Upper lobe of right lung (tissue), 1 donor: Measurements from ENCODE around the gene MIA. TPM values are rescaled to one million over a fixed set of nuclear protein-coding genes. Genes with fewer than 3 reads are reported as not detected.
A peak's percentile ranks its signal among the peaks of the same experiment; 100 is the strongest.

Experiments used
- ATAC-seq: fragments of 200-7000 bp; cut with Tn5 transposase; one replicate; pipeline ENCODE4 v1.9.1; 2020; ENCODE audit warnings: mild to moderate bottlenecking, moderate library complexity
- DNase-seq: peaks from one replicate; pipeline ENCODE4 v3.0.0-alpha.2; 2020
- H3K27ac ChIP-seq: fragments of 200-600 bp; one replicate; pipeline ENCODE4 v1.8.0; 2022
- H3K27me3 ChIP-seq: fragments of 200-600 bp; one replicate; pipeline ENCODE4 v1.8.0; 2022; ENCODE audit warnings: mild to moderate bottlenecking
- H3K36me3 ChIP-seq: fragments of 200-600 bp; one replicate; pipeline ENCODE4 v1.8.0; 2022
- H3K4me1 ChIP-seq: fragments of 200-600 bp; one replicate; pipeline ENCODE4 v1.8.0; 2022
- H3K4me3 ChIP-seq: fragments of 200-600 bp; one replicate; pipeline ENCODE4 v1.8.0; 2022; ENCODE audit warnings: mild to moderate bottlenecking
- H3K9me3 ChIP-seq: fragments of 200-600 bp; one replicate; pipeline ENCODE4 v1.8.0; 2022
- CTCF ChIP-seq: fragments of 200-600 bp; IDR thresholded peaks from one replicate; pipeline ENCODE4 v1.8.0; 2022; ENCODE audit warnings: antibody characterized with exemption
- intact Hi-C: fragments of 100-400 bp; cut with DNase I; formaldehyde crosslinking; loops from one replicate; pipeline ENCODE4 v1.11.0; 2022
- total RNA-seq: library from RNA; stranded (reverse); fragmentation: NEBNext Ultra II Directional; extraction: Animal tissue kit (Norgen Biotek cat#: 25700); gene quantifications from one replicate; pipeline ENCODE4 v1.2.1, GENCODE V29; 2021
- donor health status: DM: no; HTN: yes; CAD: no; lungs with severe emphysema.

The MIA gene
- total RNA-seq, 1 donor from 2014 or later, result not detected

GRCh38 chr19:40754611-40755247, 20.6 kb upstream of the MIA start:
- DNase-seq (no peak), ATAC-seq (no peak)
- Histone ChIP-seq H3K27me3 (no peaks in the 10 kb centered on the region), H3K4me1 (peaks cover 48% of the 10 kb centered on the region), H3K4me3 (peak overlapping the region; percentile 32), H3K27ac (peak overlapping the region; percentile 65), H3K9me3 (no peaks in the 10 kb centered on the region), H3K36me3 (peaks cover 45% of the 10 kb centered on the region)
- intact Hi-C loops, result no loop called here
- no peak for TF ChIP-seq CTCF

GRCh38 chr19:40755248-40755624, 20.1 kb upstream of the MIA start:
- no peak for TF ChIP-seq CTCF
- peaks cover 50% of the 10 kb centered on the region for H3K36me3 ChIP-seq
- no peaks in the 10 kb centered on the region for H3K9me3 ChIP-seq
- peaks cover 46% of the 10 kb centered on the region for H3K4me1 ChIP-seq
- ATAC-seq, result no peak
- H3K27me3 ChIP-seq, result no peaks in the 10 kb centered on the region
- intact Hi-C loops, result no loop called here
- H3K4me3 ChIP-seq, result no peak overlapping the region
- DNase-seq, result no peak
- no peak overlapping the region for H3K27ac ChIP-seq

DNA sequence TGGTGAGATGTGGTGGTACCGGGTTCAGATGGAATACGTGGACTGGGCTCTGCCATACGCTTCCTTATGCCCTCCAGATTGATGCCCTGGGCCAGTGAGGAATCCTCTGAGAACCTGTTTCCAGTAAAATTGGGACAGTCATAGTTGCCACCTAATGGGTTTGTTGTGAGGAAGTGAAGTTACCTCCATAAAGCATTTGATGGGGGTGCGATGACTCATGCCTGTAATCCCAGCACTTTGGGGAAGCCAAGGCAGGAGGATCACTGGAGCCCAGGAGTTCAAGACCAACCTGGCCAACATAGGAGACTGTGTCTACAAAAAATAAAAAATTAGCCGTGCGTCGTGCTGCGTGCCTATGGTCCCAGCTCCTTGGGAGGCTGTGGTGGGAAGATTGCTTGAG, 19.5 kb upstream of the MIA start:
- Histone ChIP-seq H3K27ac (no peak overlapping the region), H3K36me3 (peaks cover 56% of the 10 kb centered on the region), H3K4me3 (no peak overlapping the region), H3K27me3 (no peaks in the 10 kb centered on the region), H3K4me1 (peaks cover 46% of the 10 kb centered on the region), H3K9me3 (no peaks in the 10 kb centered on the region)
- DNase-seq, result no peak
- ATAC-seq, result no peak
- intact Hi-C loops, result no loop called here
- TF ChIP-seq CTCF, result no peak

DNA sequence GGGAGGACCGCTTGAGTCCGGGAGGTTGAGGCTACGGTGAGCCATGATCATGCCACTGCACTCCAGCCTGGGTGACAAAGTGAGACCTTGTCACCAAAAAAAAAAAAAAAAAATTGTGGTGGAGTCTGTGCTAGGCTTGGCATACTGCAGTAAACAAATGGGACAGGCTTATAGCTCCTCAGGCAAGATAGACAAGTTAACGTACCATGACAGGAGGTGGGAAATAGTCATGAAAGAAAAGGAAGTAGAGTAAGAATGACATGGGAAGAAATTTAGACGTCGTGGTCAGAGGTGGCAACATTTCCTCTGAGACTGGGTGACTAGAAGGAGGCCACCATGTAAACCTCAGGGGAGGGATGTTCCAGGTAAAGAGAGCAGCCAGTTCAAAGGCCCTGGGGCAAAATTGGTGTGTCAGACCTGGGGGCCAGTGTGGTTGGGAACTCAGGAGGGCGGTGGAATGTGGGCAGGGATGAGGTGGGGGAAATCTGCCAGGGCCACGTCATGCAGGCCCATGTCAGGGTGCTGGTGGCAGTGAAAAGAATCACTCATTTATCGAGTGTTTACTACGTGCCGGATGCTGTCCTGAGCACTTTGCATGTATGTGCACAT, 18.7 kb upstream of the MIA start:
- no peak for DNase-seq
- Histone ChIP-seq H3K4me1 (peaks cover 46% of the 10 kb centered on the region), H3K27ac (no peak overlapping the region), H3K27me3 (no peaks in the 10 kb centered on the region), H3K36me3 (peaks cover 64% of the 10 kb centered on the region), H3K9me3 (no peaks in the 10 kb centered on the region), H3K4me3 (no peak overlapping the region)
- ATAC-seq, result peak; percentile 34
- no peak for TF ChIP-seq CTCF
- intact Hi-C loops, result no loop called here

DNA sequence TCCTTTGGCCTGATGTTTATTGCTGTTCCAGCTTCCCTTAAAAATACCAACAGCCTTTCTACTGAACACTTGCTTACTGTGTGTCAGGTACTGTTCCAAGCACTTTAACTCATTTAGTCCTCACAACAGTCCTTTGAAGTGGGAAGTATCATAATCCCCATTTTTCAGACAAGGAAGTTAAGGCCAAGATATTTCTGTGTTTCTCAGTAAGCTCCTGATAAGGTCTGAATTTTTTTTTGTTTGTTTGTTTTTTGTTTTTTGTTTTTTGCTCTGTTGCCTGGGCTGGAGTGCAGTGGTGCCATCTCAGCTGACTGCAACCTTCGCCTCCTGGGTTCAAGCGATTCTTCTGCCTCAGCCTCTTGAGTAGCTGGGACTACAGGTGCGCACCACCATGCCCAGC, 16.8 kb upstream of the MIA start:
- no peak for TF ChIP-seq CTCF
- no peaks in the 10 kb centered on the region for H3K27me3 ChIP-seq
- peaks cover 83% of the 10 kb centered on the region for H3K36me3 ChIP-seq
- intact Hi-C loops, result no loop called here
- peaks cover 33% of the 10 kb centered on the region for H3K4me1 ChIP-seq
- ATAC-seq (no peak), DNase-seq (no peak)
- no peak overlapping the region for H3K4me3 ChIP-seq
- no peaks in the 10 kb centered on the region for H3K9me3 ChIP-seq
- H3K27ac ChIP-seq, result peak overlapping the region; percentile 6
